Measurements from ENCODE around the gene PODXL2.

DNA sequence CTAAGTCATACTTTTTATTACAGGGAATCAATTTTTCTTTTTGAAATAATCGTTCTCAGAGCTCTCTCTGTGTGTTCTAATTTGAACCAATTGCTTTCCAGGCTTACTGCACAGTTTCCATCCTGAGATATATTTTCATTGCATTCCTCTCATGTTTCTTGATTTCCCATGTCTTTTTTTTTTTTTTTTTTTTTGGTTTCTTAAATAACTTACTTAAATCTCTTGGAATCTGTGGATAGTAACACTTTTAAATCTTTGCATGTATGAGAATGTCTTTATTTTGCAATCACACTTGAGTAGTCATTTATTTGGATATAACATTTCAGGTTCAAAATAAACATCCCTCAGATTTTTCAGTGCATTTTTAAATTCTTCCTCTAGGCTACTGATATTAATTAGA lies 29.2 kb downstream of the PODXL2 start:
- TF ChIP-seq, protein P1, sequence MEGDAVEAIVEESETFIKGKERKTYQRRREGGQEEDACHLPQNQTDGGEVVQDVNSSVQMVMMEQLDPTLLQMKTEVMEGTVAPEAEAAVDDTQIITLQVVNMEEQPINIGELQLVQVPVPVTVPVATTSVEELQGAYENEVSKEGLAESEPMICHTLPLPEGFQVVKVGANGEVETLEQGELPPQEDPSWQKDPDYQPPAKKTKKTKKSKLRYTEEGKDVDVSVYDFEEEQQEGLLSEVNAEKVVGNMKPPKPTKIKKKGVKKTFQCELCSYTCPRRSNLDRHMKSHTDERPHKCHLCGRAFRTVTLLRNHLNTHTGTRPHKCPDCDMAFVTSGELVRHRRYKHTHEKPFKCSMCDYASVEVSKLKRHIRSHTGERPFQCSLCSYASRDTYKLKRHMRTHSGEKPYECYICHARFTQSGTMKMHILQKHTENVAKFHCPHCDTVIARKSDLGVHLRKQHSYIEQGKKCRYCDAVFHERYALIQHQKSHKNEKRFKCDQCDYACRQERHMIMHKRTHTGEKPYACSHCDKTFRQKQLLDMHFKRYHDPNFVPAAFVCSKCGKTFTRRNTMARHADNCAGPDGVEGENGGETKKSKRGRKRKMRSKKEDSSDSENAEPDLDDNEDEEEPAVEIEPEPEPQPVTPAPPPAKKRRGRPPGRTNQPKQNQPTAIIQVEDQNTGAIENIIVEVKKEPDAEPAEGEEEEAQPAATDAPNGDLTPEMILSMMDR (IDR thresholded peaks at IDR 0.05): no peak
- TF ChIP-seq POLR2A (IDR thresholded peaks at IDR 0.05): no peak
